22Rv1 (cell line): ENCODE data around the gene SARNP.

Experiments
- ZFX ChIP-seq: fragments of 450-650 bp; IDR thresholded peaks from 2 replicates; pipeline ENCODE4 v1.6.1; 2017; ENCODE audit warnings: antibody characterized with exemption, borderline replicate concordance
- TF ChIP-seq, protein P1 (sequence below): fragments of 450-650 bp; IDR thresholded peaks from 2 replicates; pipeline ENCODE4 v1.5.1; 2017; ENCODE audit warnings: mild to moderate bottlenecking

GRCh38 chr12:55748230-55748993, 69.1 kb downstream of the SARNP start:
- TF ChIP-seq, protein P1, sequence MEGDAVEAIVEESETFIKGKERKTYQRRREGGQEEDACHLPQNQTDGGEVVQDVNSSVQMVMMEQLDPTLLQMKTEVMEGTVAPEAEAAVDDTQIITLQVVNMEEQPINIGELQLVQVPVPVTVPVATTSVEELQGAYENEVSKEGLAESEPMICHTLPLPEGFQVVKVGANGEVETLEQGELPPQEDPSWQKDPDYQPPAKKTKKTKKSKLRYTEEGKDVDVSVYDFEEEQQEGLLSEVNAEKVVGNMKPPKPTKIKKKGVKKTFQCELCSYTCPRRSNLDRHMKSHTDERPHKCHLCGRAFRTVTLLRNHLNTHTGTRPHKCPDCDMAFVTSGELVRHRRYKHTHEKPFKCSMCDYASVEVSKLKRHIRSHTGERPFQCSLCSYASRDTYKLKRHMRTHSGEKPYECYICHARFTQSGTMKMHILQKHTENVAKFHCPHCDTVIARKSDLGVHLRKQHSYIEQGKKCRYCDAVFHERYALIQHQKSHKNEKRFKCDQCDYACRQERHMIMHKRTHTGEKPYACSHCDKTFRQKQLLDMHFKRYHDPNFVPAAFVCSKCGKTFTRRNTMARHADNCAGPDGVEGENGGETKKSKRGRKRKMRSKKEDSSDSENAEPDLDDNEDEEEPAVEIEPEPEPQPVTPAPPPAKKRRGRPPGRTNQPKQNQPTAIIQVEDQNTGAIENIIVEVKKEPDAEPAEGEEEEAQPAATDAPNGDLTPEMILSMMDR = no peak
- TF ChIP-seq ZFX = no peak
